ENCODE measurements around the gene MTHFD1. TPM values are rescaled to one million over a fixed set of nuclear protein-coding genes. Genes with fewer than 3 reads are reported as not detected.

The MTHFD1 gene
- total and polyA plus RNA-seq, 2 of the 4 experiments (the other 2 are of a cell fraction): 32.2 to 64.9 TPM

DNA sequence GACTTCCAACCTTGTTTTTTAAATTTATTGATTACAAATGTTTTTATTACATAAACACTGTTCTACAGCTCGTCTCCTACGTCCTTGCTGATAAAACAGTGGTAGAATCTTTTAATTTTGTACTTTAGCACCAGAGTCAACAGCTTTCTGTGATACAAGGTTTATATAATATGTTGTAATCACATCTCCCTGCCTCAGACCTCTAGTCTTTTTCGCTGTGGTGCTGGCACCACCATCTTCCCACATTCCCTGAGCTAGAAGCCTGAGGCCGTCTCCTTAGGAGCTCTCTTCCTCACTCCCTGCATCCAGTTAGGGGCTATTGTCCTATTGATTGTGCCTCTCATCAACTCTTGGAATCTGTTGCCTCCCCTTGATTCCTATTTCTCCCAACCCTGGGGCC lies 17.1 kb downstream of the MTHFD1 start:
- ChIA-PET POLR2A (ENCODE audit: unreplicated experiment) (no interaction called here), CTCF (no interaction called here)
- H3K4ac ChIP-seq (ENCODE audit: low read depth, low read length): no peak overlapping the region
- H2AFZ ChIP-seq (replicated peaks; ENCODE audit: low read length, poor library complexity): no peak overlapping the region
- DNase-seq (no peak), ATAC-seq (ENCODE audit: low read depth) (no peak)
- no peak overlapping the region for H4K5ac ChIP-seq (ENCODE audit: low read depth, low read length)
- H2BK15ac ChIP-seq (ENCODE audit: low read depth, low read length): no peak overlapping the region
- H3K4me3 ChIP-seq (ENCODE audit: insufficient read depth, low read depth, low read length): no peak overlapping the region
- no peaks in the 10 kb centered on the region for H3K4me1 ChIP-seq (ENCODE audit: control insufficient read depth, insufficient read depth, low read length)
- no peak overlapping the region for H4K91ac ChIP-seq (ENCODE audit: insufficient read depth, low read depth, low read length)
- H3K36me3 ChIP-seq (ENCODE audit: control insufficient read depth, insufficient read depth, low read length): peaks cover 2% of the 10 kb centered on the region; the same call in 1 of the 2 replicates
- H4K8ac ChIP-seq (ENCODE audit: low read depth in 2 of 2, low read length in 2 of 2): no peak overlapping the region
- intact Hi-C loops (cut with micrococcal nuclease) (no loop called here), dilution Hi-C loops (cut with HindIII; ENCODE audit: low sequenced_read_pairs, unreplicated experiment) (no loop called here), in situ Hi-C loops (cut with MboI; ENCODE audit: low sequenced_read_pairs) (no loop called here)
- no peak overlapping the region for H2BK20ac ChIP-seq (ENCODE audit: low read depth, low read length)
- no peak overlapping the region for H3K18ac ChIP-seq (ENCODE audit: low read depth, low read length)
- H3K4me2 ChIP-seq (ENCODE audit: low read depth, low read length): no peak overlapping the region
- H3K79me1 ChIP-seq (ENCODE audit: low read depth in 1 of 2, low read length in 2 of 2): peaks cover 3 to 8% of the 10 kb centered on the region in 2 experiments; a peak in 3 of 4 replicates
- no peak overlapping the region for H2AK9ac ChIP-seq (replicated peaks; ENCODE audit: low read depth, low read length, poor library complexity)
- H3K56ac ChIP-seq (ENCODE audit: extremely low read depth, insufficient read depth, low read length): no peak overlapping the region
- H3K14ac ChIP-seq (replicated peaks; ENCODE audit: low read depth, low read length): no peak overlapping the region
- no peaks in the 10 kb centered on the region for H4K20me1 ChIP-seq (ENCODE audit: insufficient read depth, low read length)
- no peak overlapping the region for H3K23ac ChIP-seq (ENCODE audit: low read depth, low read length)
- no peaks in the 10 kb centered on the region; the same call in 1 of the 2 replicates for H3K9me1 ChIP-seq (ENCODE audit: insufficient read depth, low read length)
- WGBS, 2 experiments (ENCODE audit: extremely low coverage in 2 of 2, insufficient read length in 1 of 2): no CpG with 5 or more reads among the region's 4 CpGs
- no peak overlapping the region for H3K27ac ChIP-seq (ENCODE audit: insufficient read depth, low read length)
- H2BK5ac ChIP-seq (ENCODE audit: low read depth, low read length, poor library complexity, severe bottlenecking): no peak overlapping the region
- H3K9me3 ChIP-seq (ENCODE audit: control insufficient read depth, insufficient read depth, low read length): no peaks in the 10 kb centered on the region
- no peaks in the 10 kb centered on the region for H3K27me3 ChIP-seq (ENCODE audit: control insufficient read depth, insufficient read depth, low read length)
- no TSS peak for BruUV-seq (replicated peaks)
- no peak overlapping the region for H3K9ac ChIP-seq (ENCODE audit: low read depth, low read length)
- no peak for TF ChIP-seq CHD1 (IDR thresholded peaks at IDR 0.05; ENCODE audit: low read depth, low read length)
- no peak for TF ChIP-seq SMC3 (IDR thresholded peaks at IDR 0.05; ENCODE audit: low read depth, low read length)
- TF ChIP-seq MXI1 (IDR thresholded peaks at IDR 0.05; ENCODE audit: borderline replicate concordance, low read depth, low read length): no peak
- TF ChIP-seq NFE2L2 (IDR thresholded peaks at IDR 0.05; ENCODE audit: low read depth, low read length): no peak
- TF ChIP-seq BHLHE40 (IDR thresholded peaks at IDR 0.05; ENCODE audit: low read depth, low read length): no peak
- TF ChIP-seq, protein P1, sequence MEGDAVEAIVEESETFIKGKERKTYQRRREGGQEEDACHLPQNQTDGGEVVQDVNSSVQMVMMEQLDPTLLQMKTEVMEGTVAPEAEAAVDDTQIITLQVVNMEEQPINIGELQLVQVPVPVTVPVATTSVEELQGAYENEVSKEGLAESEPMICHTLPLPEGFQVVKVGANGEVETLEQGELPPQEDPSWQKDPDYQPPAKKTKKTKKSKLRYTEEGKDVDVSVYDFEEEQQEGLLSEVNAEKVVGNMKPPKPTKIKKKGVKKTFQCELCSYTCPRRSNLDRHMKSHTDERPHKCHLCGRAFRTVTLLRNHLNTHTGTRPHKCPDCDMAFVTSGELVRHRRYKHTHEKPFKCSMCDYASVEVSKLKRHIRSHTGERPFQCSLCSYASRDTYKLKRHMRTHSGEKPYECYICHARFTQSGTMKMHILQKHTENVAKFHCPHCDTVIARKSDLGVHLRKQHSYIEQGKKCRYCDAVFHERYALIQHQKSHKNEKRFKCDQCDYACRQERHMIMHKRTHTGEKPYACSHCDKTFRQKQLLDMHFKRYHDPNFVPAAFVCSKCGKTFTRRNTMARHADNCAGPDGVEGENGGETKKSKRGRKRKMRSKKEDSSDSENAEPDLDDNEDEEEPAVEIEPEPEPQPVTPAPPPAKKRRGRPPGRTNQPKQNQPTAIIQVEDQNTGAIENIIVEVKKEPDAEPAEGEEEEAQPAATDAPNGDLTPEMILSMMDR (conservative IDR thresholded peaks at IDR 0.05; ENCODE audit: low read depth, low read length): no peak
- no peak for TF ChIP-seq POLR2A (IDR thresholded peaks at IDR 0.05; ENCODE audit: low read depth, low read length)
- no peak for TF ChIP-seq MAFK (IDR thresholded peaks at IDR 0.05; ENCODE audit: low read depth, low read length)
- no peak for TF ChIP-seq USF2 (IDR thresholded peaks at IDR 0.05; ENCODE audit: low read depth, low read length)
- TF ChIP-seq RAD21 (IDR thresholded peaks at IDR 0.05; ENCODE audit: low read length): no peak
- TF ChIP-seq, protein P2, sequence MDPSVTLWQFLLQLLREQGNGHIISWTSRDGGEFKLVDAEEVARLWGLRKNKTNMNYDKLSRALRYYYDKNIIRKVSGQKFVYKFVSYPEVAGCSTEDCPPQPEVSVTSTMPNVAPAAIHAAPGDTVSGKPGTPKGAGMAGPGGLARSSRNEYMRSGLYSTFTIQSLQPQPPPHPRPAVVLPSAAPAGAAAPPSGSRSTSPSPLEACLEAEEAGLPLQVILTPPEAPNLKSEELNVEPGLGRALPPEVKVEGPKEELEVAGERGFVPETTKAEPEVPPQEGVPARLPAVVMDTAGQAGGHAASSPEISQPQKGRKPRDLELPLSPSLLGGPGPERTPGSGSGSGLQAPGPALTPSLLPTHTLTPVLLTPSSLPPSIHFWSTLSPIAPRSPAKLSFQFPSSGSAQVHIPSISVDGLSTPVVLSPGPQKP (IDR thresholded peaks at IDR 0.05; ENCODE audit: borderline replicate concordance, low read depth, low read length): no peak
- TF ChIP-seq MAZ (IDR thresholded peaks at IDR 0.05; ENCODE audit: borderline replicate concordance, low read depth, low read length): no peak
- TF ChIP-seq RFX5 (IDR thresholded peaks at IDR 0.05; ENCODE audit: low read depth, low read length): no peak
- TF ChIP-seq RCOR1 (IDR thresholded peaks at IDR 0.05; ENCODE audit: insufficient replicate concordance, low read length): no peak
- TF ChIP-seq FOS (IDR thresholded peaks at IDR 0.05; ENCODE audit: low read depth, low read length): no peak
- no peak for TF ChIP-seq CEBPB (IDR thresholded peaks at IDR 0.05; ENCODE audit: low read depth, low read length)
- no peak overlapping the region for H2BK120ac ChIP-seq (ENCODE audit: low read depth, low read length)
- no peak overlapping the region for H2AK5ac ChIP-seq (ENCODE audit: low read depth, low read length)

Measured in IMR-90 (cell line).